Breast epithelium (tissue), 4 donors: ENCODE data around the gene TGFA. TPM values are rescaled to one million over a fixed set of nuclear protein-coding genes. Genes with fewer than 3 reads are reported as not detected.

Source experiments
- DNase-seq, 2 donors: peaks; one replicate each; pipeline ENCODE4 v3.0.0-alpha.2; 2019; ENCODE audit warnings: low spot score in 2 of 2
- H3K27ac ChIP-seq, 2 donors: fragments of 200-600 bp; sonication (generic) in 1 of 2; one replicate each; pipeline ENCODE4 v1.5.1; 2016 to 2019; ENCODE audit warnings: mild to moderate bottlenecking in 1 of 2
- H3K27me3 ChIP-seq, 2 donors: fragments of 200-600 bp; sonication (generic) in 1 of 2; one replicate each; pipeline versions ENCODE4 v1.5.1 to v1.6.0; 2017 to 2019; ENCODE audit warnings: control low read depth in 1 of 2, mild to moderate bottlenecking in 1 of 2
- H3K36me3 ChIP-seq: fragments of 200-600 bp; one replicate; pipeline ENCODE4 v1.5.1; 2019
- H3K4me1 ChIP-seq, 2 donors: fragments of 200-600 bp; sonication (generic); one replicate each; pipeline ENCODE4 v1.5.1; 2016 to 2019; ENCODE audit warnings: control low read depth in 1 of 2
- H3K4me3 ChIP-seq, 3 donors: fragments of 200-600 bp; sonication (generic); 1 replicate in 2 of 3; 2 replicates in 1 of 3; pipeline ENCODE4 v1.5.1; 2016 to 2019; ENCODE audit warnings: mild to moderate bottlenecking in 3 of 3, moderate library complexity in 2 of 3
- H3K9me3 ChIP-seq, 2 donors: fragments of 200-600 bp; sonication (generic) in 1 of 2; one replicate each; pipeline ENCODE4 v1.5.1; 2016 to 2019; ENCODE audit warnings: control low read depth in 1 of 2
- CTCF ChIP-seq, 3 donors: fragments of 450-650 bp; IDR thresholded peaks; one replicate each; pipeline ENCODE4 v1.5.1; 2016 to 2017; ENCODE audit warnings: antibody characterized with exemption in 3 of 3, mild to moderate bottlenecking in 3 of 3, moderate library complexity in 3 of 3
- POLR2A ChIP-seq: fragments of 450-650 bp; IDR thresholded peaks from one replicate; pipeline ENCODE4 v1.6.1; 2016; ENCODE audit warnings: antibody characterized with exemption, mild to moderate bottlenecking, moderate library complexity
- POLR2AphosphoS5 ChIP-seq, 3 donors: sonication (generic); formaldehyde crosslinking; IDR thresholded peaks; one replicate each; pipeline ENCODE4 v1.6.1; 2017; ENCODE audit warnings: antibody characterized with exemption in 3 of 3
- intact Hi-C: fragments of 100-400 bp; cut with DNase I; formaldehyde crosslinking; loops from one replicate; pipeline ENCODE4 v1.15.1; 2023; ENCODE audit warnings: low total_unique reads
- total RNA-seq, 3 donors: library from RNA; depleted of rRNA; stranded (reverse); fragments of >200 nt; gene quantifications; one replicate each; pipeline ENCODE4 v1.1.0, GENCODE V29; 2016

TGFA gene
- total RNA-seq, 3 donors from 2014 or later: 1.1 to 16.1 (median 4.9) TPM

GRCh38 chr2:70411483-70412125 is 142.0 kb downstream of the TGFA start:
- no peaks in the 10 kb centered on the region for H3K9me3 ChIP-seq
- no peak overlapping the region for H3K4me3 ChIP-seq
- H3K4me1 ChIP-seq: no peaks in the 10 kb centered on the region
- intact Hi-C loops: no loop called here
- TF ChIP-seq POLR2AphosphoS5 (IDR thresholded peaks at IDR 0.05) (no peak), POLR2A (no peak), CTCF (IDR thresholded peaks at IDR 0.05) (no peak)
- no peaks in the 10 kb centered on the region for H3K36me3 ChIP-seq
- H3K27me3 ChIP-seq: no peaks in the 10 kb centered on the region
- DNase-seq: no peak
- no peak overlapping the region for H3K27ac ChIP-seq

GRCh38 chr2:70403267-70404053 is 150.2 kb downstream of the TGFA start:
- intact Hi-C loops: no loop called here
- Histone ChIP-seq H3K27me3 (no peaks in the 10 kb centered on the region), H3K9me3 (no peaks in the 10 kb centered on the region), H3K27ac (no peak overlapping the region), H3K4me1 (no peaks in the 10 kb centered on the region), H3K4me3 (no peak overlapping the region), H3K36me3 (no peaks in the 10 kb centered on the region)
- no peak for DNase-seq
- TF ChIP-seq CTCF (IDR thresholded peaks at IDR 0.05) (no peak), POLR2A (no peak), POLR2AphosphoS5 (IDR thresholded peaks at IDR 0.05) (no peak)

GRCh38 chr2:70400539-70400938 is 153.1 kb downstream of the TGFA start:
- TF ChIP-seq POLR2AphosphoS5 (IDR thresholded peaks at IDR 0.05) (no peak), CTCF (IDR thresholded peaks at IDR 0.05) (no peak), POLR2A (no peak)
- Histone ChIP-seq H3K9me3 (no peaks in the 10 kb centered on the region), H3K4me1 (no peaks in the 10 kb centered on the region), H3K27ac (no peak overlapping the region), H3K36me3 (no peaks in the 10 kb centered on the region), H3K4me3 (no peak overlapping the region), H3K27me3 (peaks cover 0 to 4% of the 10 kb centered on the region in 2 donors)
- intact Hi-C loops: no loop called here
- no peak for DNase-seq

- no peak overlapping the region for H3K27ac ChIP-seq
- no peaks in the 10 kb centered on the region for H3K36me3 ChIP-seq
- H3K4me3 ChIP-seq: no peak overlapping the region
- no peaks in the 10 kb centered on the region for H3K9me3 ChIP-seq
- intact Hi-C loops: no loop called here
- TF ChIP-seq CTCF (IDR thresholded peaks at IDR 0.05) (no peak), POLR2A (no peak), POLR2AphosphoS5 (IDR thresholded peaks at IDR 0.05) (no peak)
- DNase-seq: no peak
- H3K4me1 ChIP-seq: no peaks in the 10 kb centered on the region
- H3K27me3 ChIP-seq: peaks cover 0 to 7% of the 10 kb centered on the region in 2 donors
Observed at GRCh38 chr2:70399046-70399445, 154.6 kb downstream of the TGFA start.

Other genes with a start within 250 kb of the TGFA start
- gene ADD2, start 214.4 kb upstream of the TGFA start, total RNA-seq: 1 to 10 TPM; 1.3 to 2.3 (median 1.9) TPM
- gene FIGLA, start 236.8 kb upstream of the TGFA start, total RNA-seq: not detected